Neural cell (in vitro differentiated cells): ENCODE results near the gene TUBB3.
"Not testable (repeated sequence)": the region's sequence is repeated elsewhere in the genome, so short reads cannot be mapped to it uniquely, and the experiment has no call there.

ENCODE experiments used
- CTCF ChIP-seq: fragments of 450-650 bp; IDR thresholded peaks from 2 replicates; pipeline ENCODE4 v1.5.1; 2014; ENCODE audit warnings: antibody characterized with exemption, mild to moderate bottlenecking, moderate library complexity; ENCODE audit not compliant: poor library complexity, severe bottlenecking
- EP300 ChIP-seq: fragments of 450-650 bp; conservative IDR thresholded peaks from 2 replicates; pipeline ENCODE4 v1.6.1; 2014; ENCODE audit warnings: antibody characterized with exemption, mild to moderate bottlenecking, moderate library complexity; ENCODE audit not compliant: poor library complexity, severe bottlenecking
- EZH2 ChIP-seq: fragments of 200-600, 300-800 bp; shearing (Covaris generic), sonication (generic); IDR thresholded peaks from 2 replicates; pipeline ENCODE4 v1.6.1; 2014; ENCODE audit warnings: antibody characterized with exemption, low read length, borderline replicate concordance, mild to moderate bottlenecking; ENCODE audit not compliant: insufficient read depth, poor library complexity, severe bottlenecking

- TF ChIP-seq CTCF, EZH2, EP300: not testable (repeated sequence)
Observed at GRCh38 chr16:89914642-89915285, 8.4 kb upstream of the TUBB3 start.
